Ascending aorta (tissue), 2 donors: ENCODE results near the gene TM7SF2. TPM values are rescaled to one million over a fixed set of nuclear protein-coding genes. Genes with fewer than 3 reads are reported as not detected.

Source experiments
- DNase-seq, 2 donors: peaks; one replicate each; pipeline ENCODE4 v3.0.0-alpha.2; 2019; ENCODE audit warnings: low spot score in 2 of 2
- H3K27ac ChIP-seq, 2 donors: fragments of 200-600 bp; sonication (generic); one replicate each; pipeline ENCODE4 v1.5.1; 2016 to 2017; ENCODE audit warnings: mild to moderate bottlenecking in 1 of 2
- H3K27me3 ChIP-seq: fragments of 200-600 bp; sonication (generic); one replicate; pipeline ENCODE4 v1.5.1; 2017
- H3K36me3 ChIP-seq, 2 donors: fragments of 200-600 bp; sonication (generic); one replicate each; pipeline ENCODE4 v1.5.1; 2016
- H3K4me1 ChIP-seq, 2 donors: fragments of 200-600 bp; sonication (generic); one replicate each; pipeline ENCODE4 v1.5.1; 2016 to 2017; ENCODE audit warnings: mild to moderate bottlenecking in 1 of 2
- H3K4me3 ChIP-seq, 2 donors: fragments of 200-600 bp; sonication (generic); one replicate each; pipeline ENCODE4 v1.5.1; 2016 to 2017; ENCODE audit warnings: mild to moderate bottlenecking in 1 of 2
- H3K9me3 ChIP-seq, 2 donors: fragments of 200-600 bp; sonication (generic); one replicate each; pipeline ENCODE4 v1.5.1; 2016
- CTCF ChIP-seq, 3 experiments: fragments of 200-600 bp in 2 of 3; fragments of 450-650 bp in 1 of 3; sonication (generic) in 2 of 3; IDR thresholded peaks; one replicate each; pipeline ENCODE4 v1.5.1; 2016 to 2019; ENCODE audit warnings: antibody characterized with exemption in 3 of 3, mild to moderate bottlenecking in 1 of 3, moderate library complexity in 1 of 3
- intact Hi-C: fragments of 100-400 bp; cut with DNase I; formaldehyde crosslinking; loops from one replicate; pipeline ENCODE4 v1.15.1; 2023
- total RNA-seq: library from RNA; depleted of rRNA; stranded (reverse); fragments of >200 nt; gene quantifications from one replicate; pipeline ENCODE4 v1.1.0, GENCODE V29; 2016

The TM7SF2 gene
- total RNA-seq, 1 donor from 2014 or later, result 10.6 TPM

GRCh38 chr11:65085446-65085845 lies 26.2 kb upstream of the TM7SF2 start:
- no peak for TF ChIP-seq CTCF (IDR thresholded peaks at IDR 0.05)
- intact Hi-C loops, result loop anchor here (10.0 kb wide), 1 partner anchor 281 kb away; the partner anchor contains the start of gene MAP4K2
- H3K4me1 ChIP-seq, result peaks cover 10% of the 10 kb centered on the region in 2 donors
- peaks cover 28 to 43% of the 10 kb centered on the region in 2 donors for H3K36me3 ChIP-seq
- no peaks in the 10 kb centered on the region for H3K27me3 ChIP-seq
- peak overlapping the region in 1 of 2 donors; percentile 90 for H3K4me3 ChIP-seq
- DNase-seq, result no peak
- H3K27ac ChIP-seq, result no peak overlapping the region
- H3K9me3 ChIP-seq, result no peaks in the 10 kb centered on the region

GRCh38 chr11:65086809-65087208 lies 24.9 kb upstream of the TM7SF2 start:
- Histone ChIP-seq H3K27ac (no peak overlapping the region), H3K9me3 (no peaks in the 10 kb centered on the region), H3K27me3 (no peaks in the 10 kb centered on the region), H3K36me3 (peaks cover 28 to 43% of the 10 kb centered on the region in 2 donors), H3K4me3 (no peak overlapping the region), H3K4me1 (peaks cover 10% of the 10 kb centered on the region in 2 donors)
- no peak for TF ChIP-seq CTCF (IDR thresholded peaks at IDR 0.05)
- no peak for DNase-seq
- intact Hi-C loops, result loop anchor here (10.0 kb wide), 1 partner anchor 282 kb away; the partner anchor contains the start of gene MAP4K2

DNA sequence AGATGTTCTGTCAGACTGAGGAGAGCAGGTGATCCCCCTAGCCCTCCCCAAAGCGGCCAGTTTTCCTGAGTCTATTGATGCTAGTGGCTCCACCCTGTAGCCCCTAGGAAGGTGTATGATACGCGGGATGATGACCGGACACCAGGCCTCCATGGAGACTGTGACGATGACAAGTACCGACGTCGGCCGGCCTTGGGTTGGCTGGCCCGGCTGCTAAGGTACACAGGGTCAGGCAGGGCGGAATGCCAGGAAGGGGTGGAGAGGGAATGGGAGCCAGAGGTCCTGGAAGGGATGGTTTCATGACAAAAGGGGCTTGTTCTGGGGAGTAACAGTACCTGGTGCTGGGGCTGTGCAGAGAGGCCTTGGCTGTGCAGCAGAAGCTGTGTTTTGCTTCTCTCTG lies 24.5 kb upstream of the TM7SF2 start:
- Histone ChIP-seq H3K4me1 (peaks cover 10% of the 10 kb centered on the region in 2 donors), H3K9me3 (no peaks in the 10 kb centered on the region), H3K27ac (no peak overlapping the region), H3K36me3 (peaks cover 28 to 43% of the 10 kb centered on the region in 2 donors), H3K4me3 (no peak overlapping the region), H3K27me3 (no peaks in the 10 kb centered on the region)
- TF ChIP-seq CTCF (IDR thresholded peaks at IDR 0.05), result no peak
- DNase-seq, result no peak
- intact Hi-C loops, result loop anchor here (10.0 kb wide), 1 partner anchor 282 kb away; the partner anchor contains the start of gene MAP4K2

- H3K27me3 ChIP-seq, result no peaks in the 10 kb centered on the region
- H3K9me3 ChIP-seq, result no peaks in the 10 kb centered on the region
- peaks cover 28 to 43% of the 10 kb centered on the region in 2 donors for H3K36me3 ChIP-seq
- DNase-seq, result no peak
- H3K4me1 ChIP-seq, result peaks cover 10% of the 10 kb centered on the region in 2 donors
- intact Hi-C loops, result loop anchor here (10.0 kb wide), 1 partner anchor 283 kb away; the partner anchor contains the start of gene MAP4K2
- no peak for TF ChIP-seq CTCF (IDR thresholded peaks at IDR 0.05)
- H3K27ac ChIP-seq, result no peak overlapping the region
- no peak overlapping the region for H3K4me3 ChIP-seq
These were observed 23.8 kb upstream of the TM7SF2 start for GRCh38 chr11:65087827-65088226.

DNA sequence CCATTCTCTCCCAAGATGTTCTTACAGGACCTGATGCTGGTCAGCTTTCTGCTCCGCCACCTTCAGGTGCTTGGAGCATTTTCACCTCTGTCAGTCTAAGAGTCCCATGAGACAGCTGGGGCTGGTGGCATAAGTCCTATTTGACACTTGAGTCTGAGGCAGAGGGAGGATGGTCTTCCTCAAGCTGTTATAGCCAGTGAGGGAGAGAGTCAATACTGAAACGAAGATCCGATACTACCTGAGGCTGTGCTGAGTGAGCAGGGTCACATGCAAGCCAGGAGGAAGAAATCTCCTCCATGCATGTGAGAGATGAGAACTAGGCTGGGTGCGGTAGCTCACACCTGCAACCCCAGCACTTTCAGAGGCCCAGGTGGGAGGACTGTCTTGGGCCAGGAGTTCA lies 22.1 kb upstream of the TM7SF2 start:
- intact Hi-C loops, result loop anchor here (10.0 kb wide), 1 partner anchor 285 kb away; the partner anchor contains the start of gene MAP4K2
- TF ChIP-seq CTCF (IDR thresholded peaks at IDR 0.05), result no peak
- no peaks in the 10 kb centered on the region for H3K27me3 ChIP-seq
- no peak overlapping the region for H3K4me3 ChIP-seq
- peaks cover 8 to 9% of the 10 kb centered on the region in 2 donors for H3K4me1 ChIP-seq
- H3K36me3 ChIP-seq, result peaks cover 28 to 43% of the 10 kb centered on the region in 2 donors
- H3K27ac ChIP-seq, result no peak overlapping the region
- H3K9me3 ChIP-seq, result no peaks in the 10 kb centered on the region
- no peak for DNase-seq
